Glomerular endothelial cell (primary cell): Measurements from ENCODE around the gene CCDC9B. TPM values are rescaled to one million over a fixed set of nuclear protein-coding genes. Genes with fewer than 3 reads are reported as not detected.

Experiments
- DNase-seq: peaks from one replicate; pipeline ENCODE4 v3.0.0-alpha.2; 2011; ENCODE audit warnings: low read depth, low spot score; ENCODE audit errors: extremely low read depth
- total RNA-seq: library from RNA; depleted of rRNA; stranded (reverse); fragments of >200 nt; gene quantifications from 2 replicates; pipeline ENCODE4 v1.2.3, GENCODE V29; 2015

CCDC9B gene
- total RNA-seq, 1 donor from 2014 or later: 20.0 TPM

DNA sequence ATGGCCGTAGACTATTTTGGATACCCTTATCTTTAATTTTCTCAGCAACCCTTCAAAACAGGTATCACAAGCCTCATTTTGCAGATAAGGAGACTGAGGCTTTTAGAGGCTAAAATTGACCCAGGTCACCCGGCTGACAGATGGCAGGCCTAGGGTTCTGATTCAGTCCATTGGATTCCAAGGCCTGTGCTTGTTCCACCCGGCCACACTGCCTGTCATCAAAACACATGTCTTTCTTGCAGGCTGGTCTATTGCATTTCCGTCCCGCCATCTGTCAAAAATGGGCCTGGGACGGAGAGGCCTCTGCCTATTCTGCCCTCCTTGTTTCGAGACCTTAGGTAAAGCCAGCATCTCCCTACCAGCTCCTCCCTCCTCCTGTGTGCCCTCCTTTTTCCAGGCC is 9.1 kb downstream of the CCDC9B start:
- no peak for DNase-seq

DNA sequence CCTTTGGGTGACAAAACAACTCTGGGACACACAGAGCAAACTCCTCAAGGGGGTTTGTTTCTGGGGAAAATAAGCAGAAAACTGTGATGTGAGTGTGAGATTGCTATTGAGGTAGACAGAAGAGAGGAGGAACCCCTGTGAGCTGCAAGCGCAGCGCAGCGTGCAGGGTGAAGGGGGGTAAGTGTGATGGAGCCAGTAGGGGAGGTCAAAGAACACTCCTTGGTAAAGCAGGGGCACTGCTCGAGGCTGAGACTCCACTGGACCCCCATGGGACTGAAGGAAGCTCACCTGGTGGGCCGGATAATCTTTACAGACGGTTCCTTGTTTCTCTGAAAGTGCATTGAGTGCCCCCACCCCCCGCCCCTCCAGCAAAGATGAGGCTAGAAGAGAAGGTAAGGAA is 9.7 kb downstream of the CCDC9B start:
- DNase-seq: no peak

DNA sequence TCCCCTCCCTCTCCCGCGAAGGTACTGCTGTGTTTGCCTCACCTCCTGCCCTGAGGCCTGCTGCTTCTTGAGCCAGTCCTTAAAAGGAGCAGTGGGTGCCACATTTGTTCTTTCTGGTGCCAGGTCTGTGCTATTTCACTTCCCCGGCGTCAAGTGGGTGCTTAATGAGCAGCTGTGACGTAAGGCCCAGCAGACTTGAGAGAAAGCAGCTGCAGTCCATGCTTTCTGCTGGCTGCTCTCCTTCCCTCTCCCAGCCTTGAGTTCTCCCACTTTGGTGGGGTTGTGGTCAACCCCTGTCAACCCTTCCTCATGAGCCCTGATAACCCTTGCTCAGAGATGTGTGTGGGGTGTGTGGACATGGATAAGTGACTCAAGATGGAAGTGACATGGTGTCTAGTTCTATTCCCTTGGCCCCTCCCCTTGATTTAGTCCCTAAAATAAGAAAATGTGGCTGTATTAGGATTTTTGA is 10.3 kb downstream of the CCDC9B start:
- DNase-seq: no peak

DNA sequence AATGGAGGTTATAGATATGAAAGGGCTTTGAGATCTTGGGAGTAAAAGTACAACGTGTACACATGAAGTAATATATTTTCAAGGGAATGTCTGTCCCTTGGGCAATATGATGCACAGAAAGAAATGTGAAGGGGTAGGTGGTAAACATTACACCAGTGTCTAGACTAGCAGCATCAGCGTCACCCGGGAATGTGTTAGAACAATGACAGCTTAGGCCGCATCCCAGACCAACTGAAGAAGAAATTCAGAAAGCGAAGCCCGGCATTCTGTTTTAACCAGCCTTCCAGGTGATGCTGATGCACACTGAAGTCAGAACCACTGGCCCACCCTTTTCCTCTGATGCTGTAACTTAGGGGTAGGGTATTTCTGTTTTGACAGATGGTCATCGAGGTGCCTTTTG is 10.9 kb downstream of the CCDC9B start:
- no peak for DNase-seq

DNA sequence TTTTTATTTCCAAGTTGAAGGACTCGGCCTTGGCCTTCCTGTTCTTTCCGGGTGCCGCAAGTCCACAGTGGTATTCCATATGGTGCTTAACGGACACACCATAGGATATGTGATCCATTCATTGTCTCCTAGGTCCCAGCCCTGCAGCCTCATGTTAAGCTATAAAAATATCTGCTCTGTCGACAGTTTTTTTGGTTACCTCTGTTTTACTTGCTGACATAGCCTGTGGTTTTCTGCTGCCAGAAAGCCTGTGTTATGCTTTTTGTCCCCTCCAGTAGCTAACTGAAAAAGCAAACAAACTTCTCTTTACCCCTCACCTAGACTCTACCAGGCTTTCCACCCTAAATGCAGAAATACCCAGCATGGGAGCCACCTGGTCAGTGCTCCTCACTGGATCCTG is 12.0 kb downstream of the CCDC9B start:
- DNase-seq: no peak

DNA sequence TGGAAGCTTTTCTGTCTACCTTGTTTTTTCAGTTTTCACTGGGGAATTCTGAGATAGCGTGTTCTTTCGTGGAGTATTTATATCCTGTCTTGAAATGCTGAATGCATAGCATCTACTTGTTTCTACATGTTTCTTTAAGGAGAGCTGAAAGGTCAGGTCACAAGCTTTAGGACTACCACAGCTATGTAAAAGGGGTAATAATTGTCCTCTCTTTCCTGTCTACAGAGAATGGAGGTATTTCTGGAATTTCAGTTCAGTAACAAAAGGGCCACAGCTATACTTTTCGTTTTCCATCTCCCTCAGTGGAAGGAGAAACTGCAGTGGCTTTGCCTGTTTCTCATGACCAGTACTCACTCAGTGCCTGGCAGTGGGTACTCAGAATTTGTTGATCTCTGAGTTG is 12.6 kb downstream of the CCDC9B start:
- DNase-seq: no peak

DNA sequence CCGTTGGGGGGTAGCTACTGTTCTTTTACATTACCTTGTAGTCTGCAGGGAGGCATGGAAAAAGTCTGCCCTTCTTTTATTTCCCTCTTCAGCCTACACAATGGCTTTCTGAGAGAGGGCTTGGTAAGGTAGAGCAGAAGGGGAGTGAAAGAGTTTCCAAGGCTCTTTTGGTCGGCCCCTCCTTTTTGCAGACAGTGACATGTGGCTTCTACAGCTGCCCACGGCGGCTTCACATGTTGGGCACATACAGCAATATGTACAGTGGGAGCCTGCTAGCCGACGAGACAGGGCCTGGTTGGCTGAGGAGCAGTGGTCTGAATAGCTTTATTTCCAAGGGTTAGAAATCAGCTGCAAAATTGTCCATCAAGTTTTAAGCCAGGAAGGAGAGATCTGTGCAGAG is 13.3 kb downstream of the CCDC9B start:
- DNase-seq: no peak

DNA sequence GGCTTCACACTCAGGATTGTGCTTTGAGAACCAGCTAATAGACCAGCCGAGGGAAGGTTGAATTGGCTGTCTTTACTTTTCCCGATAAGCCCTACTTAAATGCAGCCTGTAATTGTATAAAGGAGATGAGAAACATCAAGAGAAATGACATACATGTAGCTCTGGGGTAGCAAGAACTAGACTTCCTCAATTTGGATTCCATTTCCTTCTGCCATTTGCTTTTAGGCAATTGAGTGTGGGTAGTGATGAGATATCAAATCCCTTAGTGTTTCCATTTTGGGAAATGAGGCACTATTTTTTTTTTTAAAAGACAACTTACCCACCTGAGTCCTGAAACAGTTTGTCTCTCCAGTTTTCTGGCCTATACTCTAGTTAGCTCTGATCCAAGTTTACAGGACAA is 15.0 kb downstream of the CCDC9B start:
- DNase-seq: no peak

DNA sequence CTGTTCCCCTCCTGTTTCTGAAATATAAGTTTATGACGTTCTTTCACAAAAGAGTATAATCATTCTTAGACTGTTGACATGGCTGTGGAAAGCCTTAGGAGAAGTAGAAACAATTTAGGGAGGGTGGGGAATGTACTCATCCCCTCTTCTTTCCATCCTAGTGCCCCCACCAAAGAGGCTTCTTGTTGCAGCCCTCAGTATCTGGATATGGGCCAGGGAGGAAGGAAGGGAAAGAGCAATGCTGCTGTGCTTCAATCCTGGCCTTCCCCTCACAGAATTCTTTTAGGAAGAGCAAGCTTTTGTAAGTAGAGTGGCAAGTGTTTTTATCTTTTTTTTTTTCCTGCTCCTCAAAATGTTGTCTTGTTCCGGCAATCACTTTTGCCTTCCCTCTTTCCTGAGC is 15.6 kb downstream of the CCDC9B start:
- no peak for DNase-seq

DNA sequence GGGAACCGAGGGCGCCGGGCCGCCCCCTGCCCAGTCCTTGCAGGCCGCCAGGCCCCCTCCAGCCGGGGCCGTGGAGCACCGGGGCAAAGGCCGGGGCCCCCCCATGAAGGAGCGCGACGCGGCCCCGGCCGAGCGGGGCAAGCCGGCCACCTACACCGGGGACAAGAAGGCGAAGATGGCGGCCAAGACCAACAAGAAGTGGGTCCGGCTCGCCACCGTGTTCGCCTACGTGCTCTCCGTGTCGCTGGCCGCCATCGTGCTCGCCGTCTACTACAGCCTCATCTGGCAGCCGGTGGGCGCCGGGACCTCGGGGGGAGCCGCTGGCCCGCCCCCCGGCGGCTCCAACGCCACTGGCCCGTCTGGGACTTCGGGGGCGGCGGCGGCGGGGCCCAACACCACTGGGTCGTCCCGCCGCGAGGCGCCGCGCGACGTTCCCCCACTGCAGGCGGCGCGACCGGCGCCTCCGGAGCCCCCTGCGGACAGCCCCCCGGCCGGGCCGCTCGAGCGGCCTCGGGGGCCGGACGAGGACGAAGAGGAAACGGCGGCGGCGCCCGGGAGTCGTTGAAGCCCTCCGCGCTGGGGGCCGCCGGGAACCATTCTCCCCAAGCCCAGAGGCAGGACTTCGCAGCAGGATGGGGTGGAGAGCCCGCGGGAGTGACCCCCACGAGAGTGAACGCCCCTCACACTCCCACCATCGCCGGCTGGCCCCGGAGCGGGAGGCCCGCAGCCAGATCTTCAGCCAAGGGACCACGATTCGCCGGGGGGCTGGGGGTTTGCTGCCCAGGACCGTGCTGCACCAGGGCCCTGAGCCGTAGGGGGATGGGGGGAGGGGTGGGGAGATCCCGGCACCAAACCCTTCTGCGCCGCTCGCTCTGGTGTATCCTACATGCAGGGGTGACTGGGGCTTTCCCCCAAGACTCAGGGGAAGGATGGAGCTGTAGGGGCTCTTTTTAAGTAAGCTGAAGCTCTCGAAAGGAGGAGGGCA is 16.5 kb downstream of the CCDC9B start:
- no peak for DNase-seq

DNA sequence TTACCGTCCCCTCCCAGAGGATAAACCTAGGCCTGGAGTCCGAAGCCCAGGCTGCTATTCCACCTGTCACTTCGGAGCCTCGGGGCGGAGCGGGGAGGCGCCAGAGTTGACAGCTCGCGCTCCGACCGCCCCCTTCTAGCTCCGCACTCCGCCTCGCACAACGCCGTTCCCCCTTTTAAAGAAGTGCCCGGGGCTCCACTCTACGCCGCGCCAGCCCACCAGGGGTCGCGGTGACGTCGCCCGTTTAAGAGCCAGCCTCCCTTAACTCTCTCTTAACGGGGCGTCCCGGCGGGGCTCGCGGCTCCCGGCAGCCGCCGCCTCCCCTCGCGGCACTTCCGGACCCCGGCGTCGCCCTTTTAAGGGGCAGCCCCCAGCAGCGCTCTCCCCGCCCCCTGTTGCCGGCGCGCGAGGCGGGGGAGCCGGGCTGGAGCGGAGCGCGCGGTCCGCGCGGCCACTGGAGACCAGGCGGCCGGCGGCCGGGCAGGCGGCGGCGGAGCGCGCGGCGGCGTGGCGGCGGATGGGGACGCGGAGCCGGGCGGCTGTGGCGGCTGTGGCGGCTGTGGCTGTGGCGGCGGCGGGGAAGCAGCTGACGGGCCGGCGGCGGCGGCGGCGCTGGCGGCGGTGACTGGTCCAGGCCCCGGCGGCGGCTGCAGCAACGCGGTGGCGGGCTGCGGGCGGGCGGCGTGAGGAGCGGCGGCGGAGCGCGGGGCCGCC is 17.3 kb downstream of the CCDC9B start, which contains the start of gene INAFM2:
Gene INAFM2 (plus strand): TSS at position 454 of the 714 bp plus-strand sequence. CDS start 364 bp downstream, outside the sequence.
- no peak for DNase-seq

DNA sequence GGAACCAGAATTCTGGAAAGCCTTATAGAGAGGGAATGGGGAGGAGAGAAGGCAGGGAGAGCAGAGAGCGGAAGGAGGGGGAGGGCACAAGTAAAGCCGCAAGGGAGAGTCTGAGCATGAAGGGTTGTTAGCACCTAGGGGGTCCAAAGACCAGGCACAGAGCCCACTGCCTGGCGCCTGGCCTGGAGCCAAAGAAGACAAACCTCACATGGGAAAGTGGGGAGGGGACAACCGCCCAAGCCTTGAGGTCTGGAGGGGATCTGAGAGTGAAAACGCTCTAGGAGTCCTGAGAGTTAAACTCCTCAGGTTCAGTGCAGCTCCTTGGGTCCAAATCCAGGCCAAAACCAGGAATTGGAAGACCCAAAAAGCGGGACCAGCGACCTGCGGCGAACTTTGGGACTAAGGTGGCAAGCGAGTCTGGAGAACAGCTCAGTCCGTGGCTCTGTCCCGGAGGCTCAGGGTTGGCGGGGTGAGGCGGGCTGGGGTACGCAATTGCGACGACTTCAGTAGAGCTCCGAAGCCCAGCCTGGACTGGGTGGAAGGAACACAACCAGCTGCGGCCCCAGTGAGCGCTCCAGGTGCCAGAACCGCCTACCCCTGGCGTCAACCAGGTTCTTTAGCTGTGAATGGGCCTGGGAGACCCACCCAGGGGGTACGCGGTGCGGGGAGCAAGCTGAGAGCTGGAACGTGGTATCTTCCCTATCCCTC is 18.1 kb downstream of the CCDC9B start:
- DNase-seq: no peak

DNA sequence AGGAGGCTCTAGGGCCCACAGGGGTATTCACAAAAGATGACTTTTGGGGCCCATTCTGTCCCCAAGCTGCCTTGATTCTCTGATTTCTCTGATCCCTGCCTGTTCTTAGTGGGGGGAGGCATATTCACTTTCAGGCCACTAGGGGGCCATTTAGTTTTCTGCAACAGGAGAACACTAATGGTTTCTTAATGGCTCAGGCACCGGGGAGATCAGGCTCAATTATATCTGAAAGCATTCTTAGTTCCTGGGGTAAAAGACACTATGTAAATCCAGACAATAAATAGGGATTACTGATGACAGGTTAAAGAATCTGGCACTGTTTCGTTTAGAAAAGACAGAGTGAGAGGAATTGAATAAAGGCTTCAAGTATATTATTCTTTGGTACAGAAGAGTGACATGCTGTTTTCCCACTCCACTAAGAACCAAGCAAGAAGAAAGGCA is 19.8 kb downstream of the CCDC9B start:
- DNase-seq: no peak

DNA sequence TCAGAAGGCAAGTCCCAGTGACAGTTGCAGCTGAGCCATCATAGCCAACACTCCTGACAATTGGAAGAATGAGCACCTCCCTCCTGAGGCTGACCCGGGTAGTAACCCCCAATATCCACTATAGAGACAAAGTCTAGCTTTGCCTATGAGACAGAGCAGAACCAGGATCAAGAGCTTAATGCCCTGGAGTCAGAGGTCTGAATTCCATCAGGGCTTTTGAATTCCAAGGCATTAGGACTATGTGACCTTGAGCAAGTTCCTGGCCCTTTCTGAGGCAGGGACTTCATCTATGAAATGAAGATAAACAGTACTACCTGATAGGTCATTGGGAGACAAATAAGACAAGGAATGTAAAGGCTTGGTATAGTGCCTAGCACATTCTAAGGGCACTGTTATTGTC is 20.3 kb downstream of the CCDC9B start:
- DNase-seq: no peak

DNA sequence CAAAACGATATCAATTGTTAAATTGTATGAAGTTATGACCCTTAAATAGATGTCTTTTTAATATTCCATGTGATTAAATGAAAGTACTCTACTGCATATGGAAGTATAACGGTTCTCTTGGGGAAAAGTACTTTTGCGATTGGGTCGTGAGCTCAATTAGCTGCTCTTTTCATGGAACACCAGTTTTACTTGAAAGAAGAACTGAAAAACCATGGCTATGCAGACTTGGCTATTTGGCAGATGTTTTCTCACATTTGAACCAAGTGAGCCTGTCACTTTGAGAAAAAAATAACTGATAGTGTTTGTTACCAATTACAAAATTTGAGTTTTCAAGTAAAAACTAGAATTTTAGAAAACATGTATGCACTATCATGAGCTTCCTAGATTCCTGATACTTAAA is 23.2 kb downstream of the CCDC9B start:
- no peak for DNase-seq

DNA sequence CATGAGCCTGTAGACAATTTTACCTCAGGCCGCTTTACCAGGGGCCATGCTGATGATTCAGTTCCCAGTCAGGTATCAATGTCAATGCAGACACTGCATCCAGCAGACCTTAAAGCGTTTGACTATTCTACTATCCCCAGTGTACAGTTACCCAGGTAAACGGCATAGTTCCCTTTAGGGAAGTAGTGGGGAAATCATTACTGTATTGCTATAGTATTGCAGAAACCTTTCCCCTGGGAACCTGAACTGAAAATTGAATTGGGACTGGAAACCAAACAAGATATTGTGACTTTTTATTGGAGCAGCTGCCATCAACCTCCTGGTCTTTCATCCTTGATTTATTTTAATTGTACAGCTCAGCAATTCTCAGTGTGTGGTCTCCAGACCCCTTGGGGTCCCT is 23.8 kb downstream of the CCDC9B start:
- no peak for DNase-seq

DNA sequence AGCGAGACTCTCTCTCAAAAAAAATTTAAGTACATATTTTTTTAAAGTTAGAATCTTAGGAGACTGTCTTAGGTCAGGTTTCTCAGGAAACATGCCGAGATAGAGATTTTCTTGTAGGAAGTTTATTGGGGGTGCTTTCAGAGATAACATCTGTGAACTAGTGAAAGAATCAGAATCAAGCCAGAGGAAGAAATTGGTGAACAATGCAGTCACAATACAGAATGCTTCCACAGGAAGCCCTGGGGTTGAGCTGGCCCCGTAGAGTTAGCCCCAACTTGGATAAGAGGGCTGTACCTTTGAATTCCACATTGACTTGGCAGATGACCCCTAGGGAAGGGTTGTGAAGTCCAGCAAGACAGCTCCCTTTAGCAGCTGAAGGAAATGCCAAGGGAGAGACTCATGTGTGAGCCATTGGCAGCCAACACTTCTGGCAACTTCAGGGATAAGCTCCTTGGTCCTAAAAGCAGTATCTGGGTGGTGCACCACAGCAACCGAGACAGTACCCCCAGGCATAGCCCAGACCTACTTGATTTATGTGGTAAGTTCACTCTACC is 25.9 kb downstream of the CCDC9B start:
- DNase-seq: no peak

DNA sequence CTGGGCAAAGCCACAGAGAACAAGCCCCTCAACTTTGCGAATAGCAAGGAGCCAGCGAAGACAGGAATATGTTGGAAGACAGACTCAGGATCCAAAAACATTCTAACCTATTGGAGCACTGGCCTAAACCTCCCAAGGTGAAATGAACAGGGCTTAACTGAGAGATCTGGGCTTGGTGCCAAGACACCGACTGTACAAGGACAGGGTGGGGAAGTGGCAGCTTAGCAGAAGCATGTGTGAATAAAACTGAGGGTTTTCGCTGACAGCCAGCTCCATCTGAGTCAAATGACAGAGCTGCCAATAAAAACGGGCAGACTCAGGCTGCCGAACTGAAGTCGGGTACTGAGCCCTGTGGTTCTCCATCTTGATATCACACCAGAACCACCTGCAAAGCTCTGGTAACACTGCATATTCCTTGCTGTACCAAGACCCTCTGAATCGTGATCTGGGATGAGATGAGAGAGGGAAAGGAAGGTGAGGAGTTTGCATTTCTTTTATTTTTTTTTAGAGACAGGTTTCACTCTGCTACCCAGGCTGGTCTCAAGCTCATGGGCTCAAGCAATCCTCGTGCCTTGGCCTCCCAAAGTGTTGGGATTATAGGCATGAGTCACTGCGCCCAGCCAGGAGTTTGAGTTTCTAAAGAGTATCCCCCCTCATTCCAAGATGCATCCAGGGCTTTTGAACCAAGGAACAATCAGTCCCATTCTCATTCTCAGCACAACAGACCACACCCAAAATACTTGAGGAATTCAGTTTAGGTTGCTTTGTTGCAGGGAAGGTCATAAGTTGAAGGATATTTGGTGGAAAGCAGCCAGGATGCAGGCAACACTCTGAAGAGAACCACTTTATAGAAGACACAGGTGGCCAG is 27.0 kb downstream of the CCDC9B start:
- no peak for DNase-seq

DNA sequence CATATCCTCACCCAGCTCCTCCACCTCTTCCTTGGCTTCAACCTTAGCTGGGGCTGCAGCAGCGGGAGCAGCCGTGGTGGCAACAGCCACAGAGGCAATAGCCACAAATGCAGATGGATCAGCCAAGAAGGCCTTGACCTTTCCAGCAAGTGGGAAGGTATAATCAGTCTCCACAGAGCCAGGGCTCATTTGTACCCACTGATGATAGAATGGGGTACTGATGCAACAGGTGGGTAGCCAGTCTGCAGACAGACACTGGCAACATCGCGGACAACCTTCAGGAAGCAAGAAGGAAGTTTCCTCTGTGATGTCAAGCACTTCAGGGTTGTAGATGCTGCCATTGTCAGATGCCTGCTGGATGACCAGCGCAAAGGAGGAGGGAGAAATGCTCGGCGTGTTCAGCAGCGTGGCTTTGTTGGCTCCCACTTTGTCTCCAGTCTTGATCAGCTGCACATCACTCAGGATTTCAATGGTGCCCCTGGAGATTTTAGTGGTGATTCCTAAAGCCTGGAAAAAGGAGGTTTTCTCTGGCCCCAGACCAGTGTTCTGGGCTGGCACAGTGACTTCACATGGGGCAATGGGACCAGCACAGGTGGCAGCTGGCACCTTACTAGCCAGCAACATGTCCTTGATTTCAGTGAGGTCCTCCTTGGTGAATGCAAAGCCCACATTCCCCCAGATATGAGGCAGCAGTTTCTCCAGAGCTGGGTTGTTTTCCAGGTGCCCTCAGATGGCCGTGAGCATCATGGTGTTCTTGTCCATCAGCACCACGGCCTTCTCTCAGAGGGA is 28.2 kb downstream of the CCDC9B start:
- no peak for DNase-seq
